Thyroid gland (tissue), 4 donors: ENCODE data around the gene GHRL.

Source experiments
- POLR2A ChIP-seq, 2 donors: fragments of 450-650 bp; IDR thresholded peaks; one replicate each; pipeline ENCODE4 v1.6.1; 2017; ENCODE audit warnings: antibody characterized with exemption in 2 of 2, mild to moderate bottlenecking in 2 of 2, moderate library complexity in 1 of 2
- TF ChIP-seq, protein P1 (sequence below), 6 experiments: fragments of 200-600 bp in 3 of 6; fragments of 450-650 bp in 3 of 6; sonication (generic) in 3 of 6; IDR thresholded peaks; one replicate each; pipeline ENCODE4 v1.5.1; 2016 to 2019; ENCODE audit warnings: antibody characterized with exemption in 6 of 6, mild to moderate bottlenecking in 2 of 6, inconsistent platforms in 1 of 6, moderate library complexity in 1 of 6

- TF ChIP-seq, protein P1, sequence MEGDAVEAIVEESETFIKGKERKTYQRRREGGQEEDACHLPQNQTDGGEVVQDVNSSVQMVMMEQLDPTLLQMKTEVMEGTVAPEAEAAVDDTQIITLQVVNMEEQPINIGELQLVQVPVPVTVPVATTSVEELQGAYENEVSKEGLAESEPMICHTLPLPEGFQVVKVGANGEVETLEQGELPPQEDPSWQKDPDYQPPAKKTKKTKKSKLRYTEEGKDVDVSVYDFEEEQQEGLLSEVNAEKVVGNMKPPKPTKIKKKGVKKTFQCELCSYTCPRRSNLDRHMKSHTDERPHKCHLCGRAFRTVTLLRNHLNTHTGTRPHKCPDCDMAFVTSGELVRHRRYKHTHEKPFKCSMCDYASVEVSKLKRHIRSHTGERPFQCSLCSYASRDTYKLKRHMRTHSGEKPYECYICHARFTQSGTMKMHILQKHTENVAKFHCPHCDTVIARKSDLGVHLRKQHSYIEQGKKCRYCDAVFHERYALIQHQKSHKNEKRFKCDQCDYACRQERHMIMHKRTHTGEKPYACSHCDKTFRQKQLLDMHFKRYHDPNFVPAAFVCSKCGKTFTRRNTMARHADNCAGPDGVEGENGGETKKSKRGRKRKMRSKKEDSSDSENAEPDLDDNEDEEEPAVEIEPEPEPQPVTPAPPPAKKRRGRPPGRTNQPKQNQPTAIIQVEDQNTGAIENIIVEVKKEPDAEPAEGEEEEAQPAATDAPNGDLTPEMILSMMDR (IDR thresholded peaks at IDR 0.05) = no peak
- no peak for TF ChIP-seq POLR2A (IDR thresholded peaks at IDR 0.05)
These were observed 24.7 kb upstream of the GHRL start for GRCh38 chr3:10317311-10317960.
